GM19324 (cell line): Measurements from ENCODE around the gene SPINK9.
"Not testable (repeated sequence)": the region's sequence is repeated elsewhere in the genome, so short reads cannot be mapped to it uniquely, and the experiment has no call there.

ENCODE experiments used
- ATAC-seq: cut with Tn5 transposase; IDR thresholded peaks from one replicate; pipeline ENCODE4 v1.9.1; 2021; ENCODE audit warnings: mild to moderate bottlenecking, moderate library complexity; ENCODE audit not compliant: unreplicated experiment, low FRiP score

The SPINK9 gene

GRCh38 chr5:148335259-148335658 is at the start of gene SPINK9:
Gene SPINK9 (plus strand): TSS chr5:148335559. CDS start chr5:148335614, 55 bp downstream.
- ATAC-seq: no peak

- no peak for ATAC-seq
Observed at GRCh38 chr5:148290271-148291195, 44.8 kb upstream of the SPINK9 start.

GRCh38 chr5:148297731-148298130 is 37.6 kb upstream of the SPINK9 start:
- ATAC-seq: no peak

DNA sequence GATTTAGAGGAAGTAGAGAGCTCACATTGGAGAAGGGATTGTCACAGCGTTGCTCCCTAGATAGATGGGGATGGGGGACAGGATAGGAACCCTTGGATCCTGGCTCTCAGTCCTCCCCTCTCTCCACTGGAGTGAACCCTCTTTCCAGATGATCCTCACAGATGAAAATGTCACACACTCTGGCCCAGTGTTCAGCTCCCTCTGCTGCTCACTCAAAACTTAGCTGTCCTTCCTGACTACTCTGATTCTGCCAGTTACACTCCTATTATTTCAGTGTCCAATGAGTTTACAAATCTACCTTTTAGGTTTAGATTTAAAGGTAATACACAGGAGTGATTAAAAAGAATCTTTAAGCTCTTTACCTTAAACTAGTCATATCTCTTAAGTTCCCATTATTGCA is 28.9 kb upstream of the SPINK9 start:
- ATAC-seq: no peak

DNA sequence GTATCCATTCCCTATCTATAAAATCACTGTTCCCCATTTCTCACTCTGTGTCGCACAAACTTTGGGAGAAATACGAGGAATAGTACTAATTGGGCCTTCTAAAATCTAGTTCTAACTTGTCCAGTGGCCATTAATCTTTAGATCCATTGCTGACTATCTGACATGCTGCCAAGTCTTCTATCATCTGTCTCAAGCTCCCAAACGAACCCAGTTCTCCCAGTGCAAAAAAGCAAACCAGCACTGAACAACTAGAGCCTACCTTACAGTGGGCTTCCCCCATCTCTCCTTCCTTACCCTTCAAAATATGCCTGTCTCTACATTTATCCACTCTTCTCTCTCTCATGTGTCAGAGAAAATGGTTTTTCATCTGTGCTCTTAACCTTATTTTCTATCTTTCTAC is 26.3 kb upstream of the SPINK9 start:
- ATAC-seq: no peak

DNA sequence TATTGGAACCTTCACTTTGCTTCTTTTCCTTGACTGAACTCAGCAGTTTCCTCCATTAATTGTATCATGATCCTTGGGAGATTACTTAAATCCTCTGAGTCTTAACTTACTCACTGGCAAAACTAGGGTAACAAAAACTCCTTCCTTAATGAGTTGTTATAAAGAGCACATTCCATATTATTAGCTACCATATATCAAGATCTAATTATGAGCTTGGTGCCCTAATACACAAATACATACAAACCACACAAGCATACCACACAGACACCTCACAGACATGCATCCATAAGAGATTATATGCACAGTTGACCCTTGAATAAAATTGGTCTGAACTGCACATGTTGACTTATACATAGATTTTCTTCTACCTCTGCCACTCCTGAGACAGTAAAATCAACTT is 25.6 kb upstream of the SPINK9 start:
- no peak for ATAC-seq

DNA sequence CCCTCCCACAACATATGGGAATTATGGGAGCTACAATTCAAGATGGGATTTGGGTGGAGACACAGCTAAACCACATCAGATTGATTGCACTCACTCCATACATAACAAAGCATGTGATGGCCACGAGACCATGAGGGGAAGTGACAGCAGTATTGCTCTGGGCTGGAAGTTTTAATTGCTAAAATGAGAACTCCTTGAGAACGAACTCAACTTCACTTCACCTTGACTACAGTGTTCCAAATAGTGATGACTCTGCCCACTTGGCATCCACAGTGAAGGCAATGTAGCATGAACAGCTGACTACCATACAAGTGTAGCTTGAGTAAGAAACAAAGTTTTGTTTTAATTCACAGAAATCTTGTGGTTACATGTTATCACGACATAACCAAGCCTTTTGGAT is 23.9 kb upstream of the SPINK9 start:
- no peak for ATAC-seq

DNA sequence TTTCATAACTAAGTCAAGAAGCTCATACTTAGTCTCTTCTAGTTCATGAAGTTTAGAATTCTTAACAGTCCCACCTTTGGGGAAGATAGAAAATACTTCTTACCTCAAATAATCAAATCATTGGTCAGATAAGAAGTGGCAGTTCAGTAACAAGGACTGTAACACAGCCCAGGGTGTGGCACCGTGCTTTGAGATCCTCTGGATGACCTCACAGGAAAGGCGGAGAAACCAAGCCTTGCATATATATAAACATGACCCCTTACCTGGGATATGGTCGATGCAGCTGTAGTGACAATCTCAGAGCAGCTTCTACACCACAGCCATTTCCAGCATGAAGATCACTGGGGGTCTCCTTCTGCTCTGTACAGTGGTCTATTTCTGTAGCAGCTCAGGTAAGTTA is 23.2 kb upstream of the SPINK9 start, which contains the start of gene SPINK7:
Gene SPINK7, plus strand, starts transcription at position 271 of the 400 bp plus-strand sequence. Its CDS starts 61 bp downstream, at position 332.
- no peak for ATAC-seq

- no peak for ATAC-seq
Observed at GRCh38 chr5:148314187-148314586, 21.2 kb upstream of the SPINK9 start.

DNA sequence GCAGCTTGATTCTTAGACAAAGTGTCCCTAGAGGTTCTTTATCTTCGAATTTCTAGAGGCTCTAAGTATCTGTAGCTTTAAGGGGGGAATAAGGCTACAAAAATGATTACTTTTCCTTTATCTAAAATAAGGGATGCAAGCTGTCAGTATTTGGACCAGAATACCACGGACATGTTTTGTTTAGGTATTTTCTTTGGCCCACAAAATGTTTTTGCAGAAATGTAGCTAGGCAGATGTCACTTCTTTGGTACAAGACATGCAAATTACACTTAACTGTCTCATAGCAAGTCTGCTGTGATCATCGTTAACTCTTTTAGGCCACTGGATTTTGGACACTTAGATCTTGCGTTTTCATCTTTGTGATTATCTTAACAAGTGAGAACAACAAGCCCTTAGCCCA is 20.6 kb upstream of the SPINK9 start:
- ATAC-seq: no peak

DNA sequence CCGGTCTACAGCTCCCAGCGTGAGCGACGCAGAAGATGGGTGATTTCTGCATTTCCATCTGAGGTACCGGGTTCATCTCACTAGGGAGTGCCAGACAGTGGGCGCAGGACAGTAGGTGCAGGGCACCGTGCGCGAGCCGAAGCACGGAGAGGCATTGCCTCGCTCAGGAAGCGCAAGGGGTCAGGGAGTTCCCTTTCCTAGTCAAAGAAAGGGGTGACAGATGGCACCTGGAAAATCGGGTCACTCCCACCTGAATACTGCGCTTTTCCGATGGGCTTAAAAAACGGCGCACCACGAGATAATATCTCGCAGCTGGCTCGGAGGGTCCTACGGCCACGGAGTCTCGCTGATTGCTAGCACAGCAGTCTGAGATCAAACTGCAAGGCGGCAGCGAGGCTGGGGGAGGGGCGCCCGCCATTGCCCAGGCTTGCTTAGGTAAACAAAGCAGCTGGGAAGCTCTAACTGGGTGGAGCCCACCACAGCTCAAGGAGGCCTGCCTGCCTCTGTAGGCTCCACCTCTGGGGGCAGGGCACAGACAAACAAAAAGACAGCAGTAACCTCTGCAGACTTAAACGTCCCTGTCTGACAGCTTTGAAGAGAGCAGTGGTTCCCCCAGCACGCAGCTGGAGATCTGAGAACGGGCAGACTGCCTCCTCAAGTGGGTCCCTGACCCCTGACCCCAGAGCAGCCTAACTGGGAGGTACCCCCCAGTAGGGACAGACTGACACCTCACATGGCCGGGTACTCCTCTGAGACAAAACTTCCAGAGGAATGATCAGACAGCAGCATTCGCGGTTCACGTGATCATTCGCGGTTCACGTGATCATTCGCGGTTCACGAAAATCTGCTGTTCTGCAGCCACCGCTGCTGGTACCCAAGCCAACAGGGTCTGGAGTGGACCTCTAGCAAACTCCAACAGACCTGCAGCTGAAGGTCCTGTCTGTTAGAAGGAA is 15.1 kb upstream of the SPINK9 start:
- ATAC-seq: not testable (repeated sequence)

DNA sequence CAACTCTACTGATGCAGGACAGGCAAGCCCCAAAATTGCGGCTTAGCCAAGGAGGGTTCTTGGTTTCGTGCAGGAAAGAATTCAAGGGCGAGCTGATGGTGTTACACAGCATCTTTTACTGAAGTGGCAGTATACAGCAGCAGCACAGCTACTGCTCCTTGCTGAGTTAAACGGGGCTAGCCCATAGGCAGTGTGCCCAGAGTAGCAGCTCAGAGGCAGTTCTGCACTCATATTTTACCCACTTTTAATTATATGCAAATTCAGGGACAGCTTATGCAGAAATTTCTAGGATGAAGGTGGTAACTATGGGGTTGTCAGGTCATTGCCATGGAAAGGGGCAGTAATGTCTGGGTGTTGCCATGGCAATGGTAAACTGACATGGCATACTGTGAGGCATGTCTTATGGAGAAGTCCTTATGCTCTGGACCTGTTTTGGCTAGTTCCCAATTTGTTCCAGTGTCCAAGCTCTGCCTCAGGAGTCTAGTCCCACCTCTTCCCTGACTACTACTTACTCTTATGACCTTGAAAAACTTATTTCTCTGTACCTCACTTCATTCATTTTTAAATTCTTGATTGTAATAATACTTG is 2.0 kb upstream of the SPINK9 start:
- no peak for ATAC-seq

DNA sequence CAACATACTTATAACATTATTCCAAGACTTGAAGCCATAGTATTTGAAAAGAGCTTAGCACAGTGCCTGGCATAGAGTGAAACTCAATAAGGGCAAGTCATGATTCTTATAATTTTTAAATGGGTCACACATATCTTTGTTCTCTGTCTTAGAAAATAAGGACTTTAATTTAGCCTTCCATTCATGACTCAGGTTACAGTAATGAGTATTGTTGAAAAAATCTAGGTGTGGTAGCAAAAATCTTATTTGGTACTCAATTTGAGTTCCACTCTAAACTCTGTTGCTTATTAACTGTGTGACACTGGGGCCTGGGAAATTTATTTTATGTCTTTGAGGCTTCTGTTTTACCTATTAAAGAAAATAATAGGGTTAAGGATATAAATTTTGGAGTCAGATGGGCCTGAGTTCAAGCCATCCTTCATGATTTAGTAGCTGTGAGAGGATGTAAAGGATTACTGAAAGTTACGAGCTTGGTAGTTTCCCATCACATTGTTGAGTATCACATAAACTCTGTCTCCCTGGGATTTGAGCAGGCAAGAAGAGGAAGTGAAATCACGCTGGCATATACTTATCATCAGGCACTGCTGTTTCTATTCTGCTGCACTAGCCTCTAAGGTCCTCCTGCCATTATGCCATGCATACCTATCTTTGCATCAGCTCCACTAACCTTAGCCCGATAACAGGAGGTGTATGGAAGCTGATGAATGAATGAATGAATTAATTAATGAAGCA is 1.5 kb downstream of the SPINK9 start:
- peak; percentile 83 for ATAC-seq

- ATAC-seq: no peak
Observed at GRCh38 chr5:148342371-148343045, 7.1 kb downstream of the SPINK9 start.

- no peak for ATAC-seq
Observed at GRCh38 chr5:148343046-148343407, 7.7 kb downstream of the SPINK9 start.

GRCh38 chr5:148343603-148344487 is 8.5 kb downstream of the SPINK9 start:
- no peak for ATAC-seq

DNA sequence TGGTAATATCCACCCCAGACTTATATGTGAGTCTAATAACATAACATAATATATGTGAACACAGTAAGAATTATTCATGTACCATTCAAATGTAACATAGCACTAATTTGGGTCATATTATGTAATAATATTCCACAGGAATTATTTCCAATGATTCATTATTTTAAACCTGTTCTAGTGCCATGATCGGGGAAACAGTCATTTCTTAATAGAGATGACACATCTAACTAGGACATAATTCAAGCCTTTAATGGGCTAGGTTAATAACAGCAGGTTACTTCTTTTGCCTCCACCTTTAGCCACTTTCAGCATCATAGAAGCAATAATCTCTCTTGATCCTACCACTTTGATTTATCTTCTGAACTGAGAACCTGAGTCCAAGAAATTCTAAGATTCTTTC is 12.3 kb downstream of the SPINK9 start:
- ATAC-seq: no peak

DNA sequence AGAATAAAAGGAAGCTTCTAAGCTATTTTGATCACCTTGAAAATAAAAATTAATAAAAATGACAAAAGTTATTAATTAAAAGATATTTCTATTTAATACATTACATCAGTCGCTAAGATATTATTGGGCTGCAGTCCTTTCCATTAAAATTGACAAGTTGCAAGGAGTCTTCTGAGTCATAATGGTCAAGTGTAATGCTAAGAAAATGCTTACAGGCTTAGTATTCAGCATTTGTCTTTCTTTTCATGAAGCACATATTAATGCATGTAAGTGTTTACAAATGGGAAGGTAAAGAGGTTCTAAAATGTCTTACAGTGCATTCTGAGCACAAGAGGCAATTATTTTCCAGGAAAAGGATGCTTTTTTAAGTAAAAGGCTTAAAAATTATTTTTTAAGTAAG is 17.3 kb downstream of the SPINK9 start:
- ATAC-seq: no peak

- ATAC-seq: no peak
Observed at GRCh38 chr5:148353634-148354033, 18.3 kb downstream of the SPINK9 start.
